HG02571 (cell line): ENCODE data around the gene CCDC69.
A peak's percentile ranks its signal among the peaks of the same experiment; 100 is the strongest.
"Not testable (repeated sequence)": the region's sequence is repeated elsewhere in the genome, so short reads cannot be mapped to it uniquely, and the experiment has no call there.

Source experiments
- ATAC-seq: cut with Tn5 transposase; IDR thresholded peaks from one replicate; pipeline ENCODE4 v1.9.1; 2021; ENCODE audit warnings: mild to moderate bottlenecking, moderate library complexity; ENCODE audit not compliant: unreplicated experiment

CCDC69 gene

DNA sequence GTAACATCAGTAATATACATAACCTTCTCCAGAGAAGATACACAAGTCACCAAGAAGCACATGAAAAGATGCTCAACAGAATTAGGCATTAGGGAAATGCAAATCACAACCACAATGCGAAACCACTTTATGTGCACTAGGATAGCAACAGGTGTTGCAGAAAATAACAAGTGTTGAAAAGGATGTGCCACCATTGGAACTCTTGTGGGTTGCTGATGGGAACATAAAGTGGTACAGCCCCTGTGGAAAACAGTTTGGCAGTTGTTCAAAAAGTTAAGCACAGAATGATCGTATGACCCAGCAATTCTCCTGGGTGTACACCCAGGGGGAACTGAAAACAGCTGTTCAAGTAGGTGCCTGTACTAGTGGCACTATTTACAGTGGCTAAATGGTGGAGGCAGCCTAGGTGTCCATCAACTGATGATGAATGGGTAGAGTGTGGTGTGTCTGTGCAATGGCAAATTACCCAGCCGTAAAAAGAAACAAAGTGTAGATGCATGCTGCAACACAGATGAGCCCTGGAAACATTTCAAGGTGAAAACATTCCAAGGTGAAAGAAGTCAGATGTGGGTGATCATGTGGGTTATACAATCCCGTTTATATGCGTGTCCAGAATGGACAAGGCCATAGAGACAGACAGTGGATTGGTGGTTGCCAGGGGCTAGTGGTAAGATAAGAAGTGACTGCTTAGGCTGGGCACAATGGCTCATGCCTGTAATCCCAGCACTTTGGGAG is 27.2 kb downstream of the CCDC69 start:
- peak; percentile 91 for ATAC-seq

DNA sequence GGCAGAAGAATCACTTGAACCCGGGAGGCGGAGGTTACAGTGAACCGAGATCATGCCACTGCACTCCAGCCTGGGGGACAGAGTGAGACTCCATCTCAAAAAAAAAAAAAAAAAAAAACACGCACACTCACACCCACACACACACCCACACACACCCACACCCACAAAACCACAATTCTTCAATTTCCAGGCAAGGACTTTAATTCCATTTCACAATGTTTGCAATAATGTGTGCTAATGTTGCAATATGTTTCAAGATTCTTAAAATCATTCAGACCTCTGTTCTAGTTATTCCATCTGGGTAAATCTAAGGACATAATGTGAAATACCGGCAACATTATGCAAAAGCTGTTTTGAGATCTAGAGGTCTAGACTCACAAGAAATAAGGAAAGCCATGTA is 28.3 kb downstream of the CCDC69 start:
- ATAC-seq = no peak

DNA sequence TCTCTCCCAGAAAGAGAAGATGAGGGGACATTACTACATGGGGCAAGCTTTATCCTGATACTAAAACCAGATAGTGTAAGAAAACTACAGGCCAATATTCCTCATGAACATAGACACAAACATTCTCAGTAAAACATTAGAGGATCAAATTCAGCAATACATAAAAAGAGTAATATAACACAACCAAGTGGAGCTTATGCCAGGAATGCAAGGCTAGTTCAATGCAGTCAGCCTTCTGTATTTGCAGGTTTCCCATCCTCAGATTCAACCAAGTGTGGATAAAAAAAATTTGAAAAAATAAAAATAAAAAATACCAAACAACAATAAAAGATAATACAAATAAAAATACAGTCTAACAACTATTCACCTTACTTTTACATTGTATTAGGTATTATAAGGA is 31.3 kb downstream of the CCDC69 start:
- ATAC-seq = no peak

DNA sequence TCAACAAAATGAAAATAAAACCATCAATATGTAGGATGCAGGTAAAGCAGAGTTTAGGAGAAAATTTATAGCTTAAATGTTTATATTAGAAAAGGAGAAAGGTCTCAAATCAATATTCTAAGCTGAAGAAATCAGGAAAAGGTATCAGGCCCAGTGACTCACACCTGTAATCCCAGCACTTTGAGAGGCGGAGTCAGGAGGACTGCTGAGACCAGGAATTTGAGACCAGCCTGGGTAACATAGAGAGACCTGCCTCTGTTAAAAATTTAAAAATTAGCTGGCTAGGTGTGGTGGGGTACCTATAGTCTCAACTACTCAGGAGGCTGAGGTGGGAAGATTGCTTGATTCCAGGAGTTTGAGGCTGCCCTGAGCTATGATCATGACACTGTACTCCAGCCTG is 32.2 kb downstream of the CCDC69 start:
- ATAC-seq = no peak

DNA sequence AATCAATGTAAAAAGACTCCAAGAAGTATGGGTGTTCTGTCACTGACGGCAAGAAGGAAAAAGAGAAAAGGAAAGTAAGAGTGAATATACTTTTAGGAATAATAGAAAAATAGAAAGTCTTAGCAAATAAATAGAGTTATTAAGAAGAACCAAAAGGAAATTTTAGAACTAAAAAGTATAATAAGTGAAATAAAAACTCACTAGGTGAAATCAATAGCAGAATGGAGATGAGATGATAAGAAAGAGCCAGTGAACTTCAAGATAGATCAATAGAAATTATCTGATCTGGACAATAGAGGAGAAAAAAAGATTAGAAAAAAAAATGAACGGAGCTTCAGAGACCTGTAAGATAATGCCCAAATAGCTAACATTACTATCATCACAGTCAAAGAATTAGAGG is 34.7 kb downstream of the CCDC69 start:
- ATAC-seq = no peak

DNA sequence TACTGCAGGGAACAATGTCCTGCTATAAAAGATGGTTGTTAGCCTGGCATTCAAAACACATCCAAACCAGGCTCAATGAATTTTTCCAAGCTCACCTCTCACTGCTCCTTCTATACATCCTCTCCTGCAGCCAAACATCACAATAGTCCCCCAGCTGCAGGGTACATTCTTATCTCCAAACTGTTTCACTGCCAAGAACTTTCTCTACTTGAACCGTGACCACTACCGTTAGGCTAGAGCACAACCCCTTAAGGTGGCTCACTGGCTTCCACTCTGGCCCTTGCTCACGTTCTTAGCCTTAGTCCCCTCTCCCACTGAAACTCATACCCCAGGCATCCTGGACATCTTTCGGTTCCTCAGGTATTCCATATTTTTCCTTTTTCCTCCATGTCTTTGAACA is 37.4 kb downstream of the CCDC69 start:
- ATAC-seq = no peak

DNA sequence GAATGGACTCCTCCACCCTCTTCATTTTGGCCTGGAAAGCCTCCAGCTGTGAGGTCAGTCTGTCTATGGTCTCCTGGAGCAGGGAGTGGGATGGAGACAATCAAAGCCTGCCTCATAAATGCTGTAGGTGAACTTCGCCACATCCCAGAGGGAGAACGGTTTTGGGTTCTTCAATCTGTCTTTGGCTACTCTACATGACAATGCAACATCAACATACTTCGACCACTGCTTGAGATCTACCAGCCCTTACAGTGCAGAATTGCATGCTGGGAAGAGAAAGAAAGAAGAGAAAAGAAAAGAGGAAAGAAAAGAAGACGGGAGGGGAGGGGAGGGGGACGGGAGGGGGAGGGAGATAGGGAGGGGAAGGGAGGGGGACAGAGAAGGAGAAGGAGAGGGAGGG is 37.8 kb downstream of the CCDC69 start:
- ATAC-seq = no peak

DNA sequence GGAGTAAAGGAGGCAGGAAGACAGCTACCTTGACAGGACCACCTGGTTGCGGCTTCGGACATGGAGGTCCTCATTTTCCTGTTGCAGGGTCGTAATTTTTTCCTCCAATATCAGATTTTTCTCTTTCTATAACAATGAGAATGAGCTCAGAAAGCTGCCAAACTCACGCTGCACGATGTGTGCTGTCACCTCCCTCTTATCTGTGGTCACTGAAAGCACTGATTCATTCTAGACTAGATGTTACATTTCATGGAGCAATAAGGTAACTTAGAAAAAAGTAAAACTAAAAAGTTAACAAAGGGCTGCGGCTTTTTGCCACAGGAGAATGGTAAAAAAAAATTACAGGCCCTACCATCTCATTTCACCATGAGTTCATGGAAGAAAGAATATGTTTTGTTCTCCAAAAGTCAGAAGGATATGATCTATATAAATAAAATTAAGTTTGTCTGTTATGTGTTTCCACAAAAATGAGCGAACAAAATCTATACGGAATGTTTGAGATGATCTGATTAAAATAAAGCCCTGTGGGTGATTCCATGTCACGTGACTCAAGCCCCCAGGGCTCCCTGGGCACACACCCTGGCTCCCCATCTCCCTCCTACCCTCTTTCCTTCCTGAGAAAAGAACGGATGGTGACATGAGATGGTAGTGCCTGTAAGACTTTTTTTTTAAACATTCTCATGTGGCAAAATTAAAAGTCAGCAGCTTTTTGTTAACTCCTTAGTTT is 39.4 kb downstream of the CCDC69 start:
- no peak for ATAC-seq

DNA sequence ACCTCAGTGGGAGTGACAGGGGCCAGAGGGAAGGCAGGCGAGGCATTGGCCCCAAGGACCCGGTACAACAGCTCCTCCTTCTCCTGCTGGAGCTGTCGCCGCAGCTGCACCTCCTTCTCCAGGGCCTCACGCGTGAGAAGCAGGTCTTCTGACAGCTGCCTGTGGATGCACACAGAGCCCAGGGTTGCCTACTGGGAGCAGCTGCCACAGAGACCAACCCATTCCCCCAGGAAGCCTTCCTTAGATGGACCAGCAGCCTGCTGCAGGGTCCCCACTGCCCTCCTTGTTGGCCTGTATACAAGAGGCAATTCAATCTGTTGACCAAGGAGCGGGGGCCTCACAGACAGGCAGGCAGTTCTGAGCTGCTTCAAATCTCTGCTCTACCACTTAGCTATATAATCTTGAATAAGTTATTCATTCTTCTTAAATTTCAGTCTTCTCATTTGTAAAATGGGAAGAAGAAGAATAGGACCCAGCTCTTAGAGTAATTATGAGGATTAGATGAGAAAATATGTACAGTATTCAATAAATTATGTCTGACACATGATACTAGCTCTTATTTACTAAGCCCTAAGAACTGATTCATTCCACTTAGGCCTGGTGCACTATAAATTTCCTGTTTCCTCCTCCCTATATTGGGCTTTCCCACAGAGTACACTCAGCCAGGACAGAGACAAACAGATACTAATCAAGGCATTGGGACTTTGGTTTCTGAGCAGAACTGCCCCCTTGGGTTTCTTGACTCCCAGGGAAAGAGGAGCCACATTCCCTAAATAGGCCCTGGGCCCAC is 40.2 kb downstream of the CCDC69 start:
- no peak for ATAC-seq

DNA sequence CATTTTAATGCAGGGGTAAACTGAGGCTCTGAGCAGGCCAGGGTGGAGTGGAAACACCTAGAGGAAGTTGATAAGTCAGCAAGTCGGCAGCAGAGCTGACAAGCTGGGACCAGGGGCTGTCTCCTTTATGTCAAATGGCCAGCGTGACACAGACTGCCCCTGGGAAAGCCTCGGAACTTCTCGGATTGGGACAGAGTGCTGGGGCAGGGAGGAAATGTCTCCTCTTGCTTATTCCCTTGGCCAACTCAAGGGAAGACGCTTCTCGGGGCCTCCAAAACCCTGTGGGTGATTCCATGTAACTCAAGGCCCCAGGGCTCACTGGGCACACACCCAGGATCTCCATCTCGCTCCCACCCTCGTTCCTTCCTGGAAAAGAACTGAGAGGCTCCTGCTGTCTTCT is 40.9 kb downstream of the CCDC69 start:
- ATAC-seq = no peak

DNA sequence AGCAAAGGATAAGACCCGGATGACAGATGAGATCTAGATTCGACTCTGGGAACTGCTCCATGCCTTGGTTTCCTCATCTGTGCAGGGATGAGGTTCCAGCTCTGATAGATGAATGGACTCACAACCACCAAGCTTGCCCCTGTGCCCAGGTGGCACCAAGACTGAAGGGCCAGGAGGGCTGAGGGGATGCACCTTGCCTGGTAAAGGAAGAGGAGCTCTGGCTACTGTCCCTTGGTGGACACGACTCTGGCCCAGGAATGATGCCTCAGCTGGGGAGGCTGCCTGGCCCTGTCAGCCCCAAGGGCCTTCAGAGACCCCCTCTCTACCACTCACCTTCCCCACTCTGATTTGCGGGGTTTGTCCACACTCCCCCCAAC is 41.4 kb downstream of the CCDC69 start:
- ATAC-seq = no peak

DNA sequence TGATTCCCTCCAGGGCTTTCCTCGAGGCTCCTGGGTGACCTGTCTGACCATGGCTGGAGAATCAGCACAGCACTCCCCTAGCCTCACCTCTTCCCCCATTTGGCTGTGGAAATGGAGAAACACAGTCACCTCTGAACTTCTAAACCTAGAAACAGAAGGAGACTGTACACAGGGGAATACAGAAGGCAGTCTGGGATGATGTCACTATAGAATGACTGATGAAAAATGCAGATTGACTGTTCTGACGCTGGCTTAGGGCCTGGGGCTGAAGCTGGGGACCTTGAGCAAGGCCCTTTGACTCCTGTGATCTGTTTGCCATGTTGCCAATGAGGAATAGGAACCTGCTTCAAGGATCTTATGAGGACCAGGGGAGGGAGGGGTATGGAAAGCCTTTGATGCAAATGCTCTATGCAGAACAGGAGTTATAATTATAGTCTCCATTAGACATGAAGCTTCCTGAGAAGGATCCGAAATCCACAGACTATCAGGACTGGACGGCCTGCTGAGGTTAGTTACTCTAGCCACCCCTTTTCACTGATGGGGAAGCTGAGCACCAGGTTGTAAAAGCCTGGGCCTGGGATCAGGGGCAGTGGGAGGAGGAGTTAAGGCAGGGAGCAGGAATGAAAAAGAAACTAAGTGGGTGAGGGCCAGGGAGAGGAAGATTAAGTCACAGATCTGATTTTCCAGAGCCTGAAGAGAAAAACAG is 41.9 kb downstream of the CCDC69 start:
- no peak for ATAC-seq

DNA sequence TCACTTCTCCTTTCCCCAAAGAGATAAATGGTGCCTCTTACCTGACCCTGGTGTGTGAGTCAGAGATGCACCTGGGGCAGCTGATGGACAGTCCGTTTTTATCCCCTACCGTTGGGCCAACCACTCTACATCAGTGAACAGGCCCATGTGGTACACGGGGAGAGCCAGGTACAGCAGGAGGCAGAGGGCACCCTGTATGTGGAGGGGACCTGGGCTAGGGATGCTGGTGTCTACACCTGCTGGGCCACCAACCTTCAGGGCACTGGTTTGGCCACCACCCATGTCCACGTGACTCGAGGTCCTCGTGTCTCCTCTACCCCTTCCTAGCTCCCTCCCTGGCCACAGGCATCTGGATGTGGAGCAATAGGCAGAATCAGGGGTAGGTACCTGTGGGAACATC is 43.6 kb downstream of the CCDC69 start:
- no peak for ATAC-seq

DNA sequence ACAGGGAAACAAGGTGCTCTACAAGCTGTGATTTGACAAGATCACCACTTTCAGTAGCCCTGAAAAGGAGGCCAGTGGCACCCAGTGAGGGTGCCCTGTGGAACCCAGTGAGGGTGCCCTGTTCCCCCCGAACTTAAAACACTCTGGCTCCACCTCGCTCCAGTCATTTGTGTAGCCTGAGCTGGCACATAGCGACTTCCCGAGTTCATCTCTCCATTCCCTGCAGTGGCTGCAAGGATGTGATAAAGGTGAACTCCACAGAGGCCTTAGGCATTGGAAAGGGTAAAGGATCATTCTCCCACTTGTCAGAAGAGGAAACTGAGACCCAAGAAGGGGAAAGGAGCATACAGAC is 44.4 kb downstream of the CCDC69 start:
- no peak for ATAC-seq

DNA sequence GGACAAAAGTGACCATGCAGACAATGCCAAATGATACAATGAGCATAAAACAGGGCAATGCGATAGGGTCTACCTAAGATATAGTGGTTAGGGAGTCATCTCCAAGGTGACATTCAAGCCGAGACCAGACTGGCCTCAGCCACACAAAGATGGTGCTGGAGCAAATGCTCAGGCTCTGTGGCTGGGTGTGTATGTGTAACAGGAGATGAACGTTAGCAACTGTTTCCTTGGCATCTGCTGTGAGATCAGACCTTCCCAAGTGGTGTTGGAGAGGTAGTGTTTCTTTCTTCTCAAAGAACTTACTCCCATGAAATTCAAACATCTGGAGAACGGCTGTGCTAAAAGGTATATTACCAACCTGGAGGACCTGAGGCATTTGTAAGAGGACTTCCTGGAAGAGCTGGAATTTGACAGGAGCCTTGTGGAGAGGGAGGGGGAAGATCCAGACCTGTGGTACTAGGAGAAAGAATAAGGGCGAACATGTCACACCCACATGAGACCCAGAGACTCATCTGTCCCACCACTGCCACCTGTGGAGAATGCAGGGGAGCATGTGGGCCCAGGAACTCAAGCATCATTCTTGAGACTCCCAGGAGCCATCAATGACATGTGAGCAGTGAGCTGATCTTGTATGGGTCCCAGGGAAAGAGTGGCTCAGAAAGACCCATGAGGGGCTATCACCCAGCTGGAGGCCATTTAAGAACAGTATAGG is 45.0 kb downstream of the CCDC69 start:
- ATAC-seq = no peak

DNA sequence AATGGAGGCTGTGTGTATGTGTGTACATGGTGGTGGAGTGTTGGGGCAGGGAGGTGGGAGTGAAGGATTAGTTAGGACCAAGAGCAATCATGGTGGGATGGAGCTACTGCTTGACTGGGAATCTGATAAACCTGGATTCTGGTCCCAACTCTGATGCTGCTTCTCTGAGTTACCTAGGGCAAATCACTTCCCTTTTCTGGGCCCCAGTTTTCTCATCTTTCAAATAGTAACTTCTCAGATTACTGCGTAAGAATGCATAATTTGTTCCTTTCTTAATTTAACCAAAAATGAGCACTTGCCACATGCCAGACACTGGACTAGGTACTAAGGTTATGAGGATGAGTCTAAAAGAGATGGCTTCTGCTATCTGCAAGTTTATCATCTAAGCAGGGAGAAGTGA is 45.5 kb downstream of the CCDC69 start:
- ATAC-seq = no peak

DNA sequence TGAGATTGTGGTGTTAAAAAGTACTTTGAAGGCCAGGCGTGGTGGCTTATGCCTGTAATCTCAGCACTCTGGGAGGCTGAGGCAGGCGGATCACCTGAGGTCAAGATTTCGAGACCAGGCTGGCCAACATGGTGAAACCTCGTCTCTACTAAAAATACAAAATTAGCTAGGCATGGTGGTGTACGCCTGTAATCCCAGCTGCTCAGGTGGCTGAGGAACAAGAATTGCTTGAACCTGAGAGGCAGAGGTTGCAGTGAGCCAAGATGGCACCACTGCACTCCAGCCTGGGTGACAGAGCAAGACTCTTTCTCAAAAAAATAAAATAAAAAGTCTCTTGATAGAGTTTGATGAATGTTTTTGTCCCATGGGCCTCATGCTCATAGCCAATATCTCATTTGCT is 47.6 kb downstream of the CCDC69 start:
- not testable (repeated sequence) for ATAC-seq

DNA sequence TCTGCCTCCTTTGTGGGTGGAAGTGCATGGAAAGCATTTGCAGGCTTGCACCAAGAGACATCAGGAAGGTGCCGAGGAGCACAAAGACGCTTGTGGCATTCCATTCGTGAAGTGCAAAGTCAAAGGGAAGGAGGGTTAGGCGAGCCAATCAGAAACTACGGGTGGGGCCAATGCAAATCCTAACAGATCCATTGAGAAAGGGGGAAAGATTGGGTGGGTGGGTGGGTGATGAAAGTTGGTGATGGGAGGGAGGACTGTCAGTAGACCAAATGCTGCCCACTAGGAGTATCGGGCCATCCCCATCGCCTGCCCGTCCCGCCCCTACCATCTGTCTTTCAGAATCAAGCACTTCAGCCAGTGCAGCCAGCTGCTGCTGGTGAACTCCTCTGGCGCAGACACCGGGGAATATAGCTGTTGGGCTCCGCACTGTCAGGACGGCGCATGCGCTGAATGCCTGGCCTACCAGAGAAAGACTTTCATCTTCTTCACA is 49.2 kb downstream of the CCDC69 start:
- no peak for ATAC-seq

DNA sequence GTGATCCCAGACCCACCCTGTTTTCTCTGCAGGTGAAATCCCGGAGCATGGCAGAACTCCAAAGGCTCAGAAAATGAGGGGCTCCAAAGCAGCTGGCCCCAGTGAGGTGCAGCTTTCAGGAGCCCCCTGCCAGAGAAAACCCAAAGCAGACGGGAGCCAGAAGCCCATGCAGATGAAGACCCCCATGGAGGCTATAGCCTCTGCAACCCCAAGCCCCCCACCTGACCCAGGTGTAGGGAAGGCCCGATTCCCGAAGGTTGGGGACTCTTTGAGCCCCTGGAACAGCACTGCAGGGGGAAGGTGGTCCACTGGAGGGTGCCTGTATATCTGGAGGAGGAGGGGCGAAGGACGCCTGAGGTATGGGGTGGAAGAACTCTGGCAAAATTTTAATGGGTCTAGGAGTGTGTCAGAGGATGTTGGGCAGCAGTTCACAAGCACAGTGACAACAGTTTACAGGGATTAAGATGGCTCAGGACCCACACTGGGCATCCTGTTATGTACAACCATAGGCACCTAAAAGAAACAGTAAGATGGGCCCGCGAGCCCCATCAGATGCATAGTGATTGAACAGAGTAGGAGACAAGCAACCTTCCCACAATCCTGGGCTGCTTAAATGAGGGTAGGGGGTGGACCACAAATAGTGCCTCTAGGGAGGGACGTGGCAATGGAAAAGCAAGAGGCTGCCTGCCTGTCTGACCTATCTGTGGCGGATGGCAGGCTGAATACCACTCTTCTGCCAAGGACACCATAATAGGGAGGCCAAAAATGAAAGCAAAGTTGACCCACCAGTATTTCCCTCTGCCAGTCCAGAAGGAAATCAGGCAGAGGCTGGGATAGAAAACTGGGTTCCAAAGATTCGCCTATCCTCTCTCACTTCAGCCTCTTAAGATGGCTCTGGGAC is 49.9 kb downstream of the CCDC69 start:
- ATAC-seq = no peak

DNA sequence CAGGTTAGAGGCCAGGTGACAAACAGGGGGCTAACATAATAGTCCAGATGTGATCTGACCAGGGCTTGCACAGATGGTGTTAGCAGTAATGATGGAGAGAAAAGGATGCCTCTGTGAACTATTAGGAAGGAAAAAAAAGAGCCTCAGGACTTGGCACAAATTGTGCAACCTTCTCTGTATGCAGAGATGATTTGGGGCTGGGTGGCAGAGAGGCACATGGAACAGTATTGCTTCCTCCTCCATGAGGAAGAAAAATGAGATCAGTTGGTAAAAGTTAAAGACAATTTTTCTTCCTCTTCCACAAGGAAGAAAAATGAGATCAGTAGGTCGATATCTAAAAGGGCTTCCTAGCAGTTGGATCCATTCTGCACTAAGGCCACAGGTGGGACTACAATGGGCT is 52.4 kb downstream of the CCDC69 start:
- no peak for ATAC-seq
